Panc1 (cell line): ENCODE measurements around the gene PSIP1.

ENCODE experiments used
- POLR2AphosphoS5 ChIP-seq: IDR thresholded peaks from 2 replicates; pipeline ENCODE4 v1.6.1; 2012; ENCODE audit warnings: mild to moderate bottlenecking, low read depth, low read length, moderate library complexity
- SIN3A ChIP-seq: IDR thresholded peaks from 2 replicates; pipeline ENCODE4 v1.6.1; 2012; ENCODE audit warnings: low read depth, mild to moderate bottlenecking, low read length, moderate library complexity, borderline replicate concordance; ENCODE audit not compliant: insufficient read depth
- TCF7L2 ChIP-seq: IDR thresholded peaks from 2 replicates; pipeline ENCODE4 v1.6.1; 2011; ENCODE audit warnings: mild to moderate bottlenecking, low read depth, low read length, inconsistent platforms
- TF ChIP-seq, protein P1 (sequence below): fragments of 450-650 bp; IDR thresholded peaks from 2 replicates; pipeline ENCODE4 v1.5.1; 2017; ENCODE audit warnings: mild to moderate bottlenecking
- TF ChIP-seq, protein P2 (sequence below), 2 experiments: IDR thresholded peaks; 2 replicates each; pipeline ENCODE4 v1.6.1; 2011 to 2012; ENCODE audit warnings: low read depth in 2 of 2, control low read depth in 1 of 2, low read length in 1 of 2, mild to moderate bottlenecking in 1 of 2, moderate library complexity in 1 of 2; ENCODE audit not compliant: insufficient read depth in 1 of 2

- TF ChIP-seq, protein P1, sequence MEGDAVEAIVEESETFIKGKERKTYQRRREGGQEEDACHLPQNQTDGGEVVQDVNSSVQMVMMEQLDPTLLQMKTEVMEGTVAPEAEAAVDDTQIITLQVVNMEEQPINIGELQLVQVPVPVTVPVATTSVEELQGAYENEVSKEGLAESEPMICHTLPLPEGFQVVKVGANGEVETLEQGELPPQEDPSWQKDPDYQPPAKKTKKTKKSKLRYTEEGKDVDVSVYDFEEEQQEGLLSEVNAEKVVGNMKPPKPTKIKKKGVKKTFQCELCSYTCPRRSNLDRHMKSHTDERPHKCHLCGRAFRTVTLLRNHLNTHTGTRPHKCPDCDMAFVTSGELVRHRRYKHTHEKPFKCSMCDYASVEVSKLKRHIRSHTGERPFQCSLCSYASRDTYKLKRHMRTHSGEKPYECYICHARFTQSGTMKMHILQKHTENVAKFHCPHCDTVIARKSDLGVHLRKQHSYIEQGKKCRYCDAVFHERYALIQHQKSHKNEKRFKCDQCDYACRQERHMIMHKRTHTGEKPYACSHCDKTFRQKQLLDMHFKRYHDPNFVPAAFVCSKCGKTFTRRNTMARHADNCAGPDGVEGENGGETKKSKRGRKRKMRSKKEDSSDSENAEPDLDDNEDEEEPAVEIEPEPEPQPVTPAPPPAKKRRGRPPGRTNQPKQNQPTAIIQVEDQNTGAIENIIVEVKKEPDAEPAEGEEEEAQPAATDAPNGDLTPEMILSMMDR, result no peak
- TF ChIP-seq TCF7L2 (no peak), SIN3A (no peak), POLR2AphosphoS5 (no peak)
- TF ChIP-seq, protein P2, sequence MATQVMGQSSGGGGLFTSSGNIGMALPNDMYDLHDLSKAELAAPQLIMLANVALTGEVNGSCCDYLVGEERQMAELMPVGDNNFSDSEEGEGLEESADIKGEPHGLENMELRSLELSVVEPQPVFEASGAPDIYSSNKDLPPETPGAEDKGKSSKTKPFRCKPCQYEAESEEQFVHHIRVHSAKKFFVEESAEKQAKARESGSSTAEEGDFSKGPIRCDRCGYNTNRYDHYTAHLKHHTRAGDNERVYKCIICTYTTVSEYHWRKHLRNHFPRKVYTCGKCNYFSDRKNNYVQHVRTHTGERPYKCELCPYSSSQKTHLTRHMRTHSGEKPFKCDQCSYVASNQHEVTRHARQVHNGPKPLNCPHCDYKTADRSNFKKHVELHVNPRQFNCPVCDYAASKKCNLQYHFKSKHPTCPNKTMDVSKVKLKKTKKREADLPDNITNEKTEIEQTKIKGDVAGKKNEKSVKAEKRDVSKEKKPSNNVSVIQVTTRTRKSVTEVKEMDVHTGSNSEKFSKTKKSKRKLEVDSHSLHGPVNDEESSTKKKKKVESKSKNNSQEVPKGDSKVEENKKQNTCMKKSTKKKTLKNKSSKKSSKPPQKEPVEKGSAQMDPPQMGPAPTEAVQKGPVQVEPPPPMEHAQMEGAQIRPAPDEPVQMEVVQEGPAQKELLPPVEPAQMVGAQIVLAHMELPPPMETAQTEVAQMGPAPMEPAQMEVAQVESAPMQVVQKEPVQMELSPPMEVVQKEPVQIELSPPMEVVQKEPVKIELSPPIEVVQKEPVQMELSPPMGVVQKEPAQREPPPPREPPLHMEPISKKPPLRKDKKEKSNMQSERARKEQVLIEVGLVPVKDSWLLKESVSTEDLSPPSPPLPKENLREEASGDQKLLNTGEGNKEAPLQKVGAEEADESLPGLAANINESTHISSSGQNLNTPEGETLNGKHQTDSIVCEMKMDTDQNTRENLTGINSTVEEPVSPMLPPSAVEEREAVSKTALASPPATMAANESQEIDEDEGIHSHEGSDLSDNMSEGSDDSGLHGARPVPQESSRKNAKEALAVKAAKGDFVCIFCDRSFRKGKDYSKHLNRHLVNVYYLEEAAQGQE (IDR thresholded peaks at IDR 0.05; ENCODE audit: insufficient read depth in 1 of 2, low read depth in 2 of 2, low read length in 1 of 2), result no peak
These were observed 15.2 kb upstream of the PSIP1 start for GRCh38 chr9:15525958-15526357.
